ENCODE measurements around the gene ZDHHC8.

DNA sequence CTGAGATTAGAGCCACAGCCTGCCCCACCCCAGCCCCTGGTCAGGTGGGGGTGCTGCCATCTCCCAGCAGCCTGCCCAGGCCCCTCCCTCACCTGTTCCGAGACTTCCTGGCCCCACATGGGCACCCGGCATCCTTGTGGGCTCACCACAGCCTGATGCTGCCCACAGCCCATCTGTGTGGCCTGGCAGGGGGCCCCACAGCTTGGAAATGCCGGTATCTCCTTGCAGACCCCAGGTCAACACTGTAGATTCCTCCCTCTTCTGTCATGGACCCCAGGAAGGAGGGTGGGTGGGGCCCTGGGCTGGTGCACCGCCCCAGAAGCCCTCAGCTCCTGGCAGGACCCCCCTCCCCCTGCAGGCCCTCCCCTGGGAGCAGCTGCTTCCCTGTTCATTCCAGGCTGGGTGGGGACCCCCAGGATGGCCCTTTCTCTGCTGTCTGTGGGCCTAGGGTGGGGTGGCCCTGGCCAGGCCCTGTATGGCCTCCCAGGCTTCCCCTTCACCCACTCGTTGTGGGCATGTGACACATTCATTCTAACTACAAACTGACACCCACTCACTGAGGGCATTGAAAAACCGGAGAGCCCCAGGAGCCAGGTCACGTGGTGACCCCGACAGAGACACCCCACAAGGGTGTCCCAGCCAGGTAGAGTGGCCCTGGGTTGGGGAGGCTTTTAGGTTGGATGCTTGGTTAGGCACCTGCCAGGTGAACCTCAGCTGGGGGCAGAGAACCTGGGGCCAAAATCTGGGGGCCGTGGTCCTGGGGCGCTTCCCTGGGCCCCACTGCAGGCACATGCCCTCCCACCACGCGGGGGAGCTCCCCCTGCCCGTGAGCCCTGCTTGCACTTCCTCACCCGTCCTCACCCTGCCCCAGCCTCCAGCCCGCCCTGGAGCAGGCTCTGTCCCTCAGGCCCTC, 63.3 kb downstream of the ZDHHC8 start:
- TF ChIP-seq, protein P1, sequence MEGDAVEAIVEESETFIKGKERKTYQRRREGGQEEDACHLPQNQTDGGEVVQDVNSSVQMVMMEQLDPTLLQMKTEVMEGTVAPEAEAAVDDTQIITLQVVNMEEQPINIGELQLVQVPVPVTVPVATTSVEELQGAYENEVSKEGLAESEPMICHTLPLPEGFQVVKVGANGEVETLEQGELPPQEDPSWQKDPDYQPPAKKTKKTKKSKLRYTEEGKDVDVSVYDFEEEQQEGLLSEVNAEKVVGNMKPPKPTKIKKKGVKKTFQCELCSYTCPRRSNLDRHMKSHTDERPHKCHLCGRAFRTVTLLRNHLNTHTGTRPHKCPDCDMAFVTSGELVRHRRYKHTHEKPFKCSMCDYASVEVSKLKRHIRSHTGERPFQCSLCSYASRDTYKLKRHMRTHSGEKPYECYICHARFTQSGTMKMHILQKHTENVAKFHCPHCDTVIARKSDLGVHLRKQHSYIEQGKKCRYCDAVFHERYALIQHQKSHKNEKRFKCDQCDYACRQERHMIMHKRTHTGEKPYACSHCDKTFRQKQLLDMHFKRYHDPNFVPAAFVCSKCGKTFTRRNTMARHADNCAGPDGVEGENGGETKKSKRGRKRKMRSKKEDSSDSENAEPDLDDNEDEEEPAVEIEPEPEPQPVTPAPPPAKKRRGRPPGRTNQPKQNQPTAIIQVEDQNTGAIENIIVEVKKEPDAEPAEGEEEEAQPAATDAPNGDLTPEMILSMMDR (IDR thresholded peaks at IDR 0.05 in 8 of 11, conservative IDR thresholded peaks at IDR 0.05 in 3 of 11), result no peak
- TF ChIP-seq POLR2A (IDR thresholded peaks at IDR 0.05), result no peak
- no peak for TF ChIP-seq POLR2AphosphoS5 (IDR thresholded peaks at IDR 0.05)
